GM12873 (cell line): ENCODE measurements around the gene CPNE8.

Experiments
- CTCF ChIP-seq: IDR thresholded peaks from 2 replicates; pipeline ENCODE4 v1.5.1; 2012; ENCODE audit warnings: low read depth, mild to moderate bottlenecking, moderate library complexity, low read length, control low read depth; ENCODE audit not compliant: insufficient read depth; ENCODE audit errors: missing control alignments

CPNE8 gene

GRCh38 chr12:38872156-38872555 lies 33.2 kb downstream of the CPNE8 start:
- no peak for TF ChIP-seq CTCF

GRCh38 chr12:38869036-38869435 lies 36.4 kb downstream of the CPNE8 start:
- no peak for TF ChIP-seq CTCF

- no peak for TF ChIP-seq CTCF
Observed at GRCh38 chr12:38850461-38850860, 54.9 kb downstream of the CPNE8 start.

- no peak for TF ChIP-seq CTCF
Observed at GRCh38 chr12:38847247-38847646, 58.1 kb downstream of the CPNE8 start.

GRCh38 chr12:38844267-38844666 lies 61.1 kb downstream of the CPNE8 start:
- TF ChIP-seq CTCF: no peak

GRCh38 chr12:38838056-38838850 lies 67.1 kb downstream of the CPNE8 start:
- TF ChIP-seq CTCF: no peak

GRCh38 chr12:38831715-38832114 lies 73.7 kb downstream of the CPNE8 start:
- TF ChIP-seq CTCF: no peak
